HFFc6 (cell line): ENCODE data around the gene PCSK6. TPM values are rescaled to one million over a fixed set of nuclear protein-coding genes. Genes with fewer than 3 reads are reported as not detected.
A peak's percentile ranks its signal among the peaks of the same experiment; 100 is the strongest.

Experiments
- DNase-seq: peaks from one replicate; pipeline ENCODE4 v3.0.0-alpha.2; 2018
- H3K27ac Mint-ChIP-seq: 2 replicates; pipeline ENCODE4 v1.8.0; 2020; ENCODE audit warnings: mild to moderate bottlenecking, mixed read lengths
- H3K27me3 Mint-ChIP-seq: 2 replicates; pipeline ENCODE4 v1.8.0; 2021; ENCODE audit warnings: mild to moderate bottlenecking, moderate library complexity, mixed read lengths; ENCODE audit not compliant: insufficient read depth
- H3K36me3 Mint-ChIP-seq: 2 replicates; pipeline ENCODE4 v1.8.0; 2021; ENCODE audit warnings: low read depth, mixed read lengths
- H3K4me1 Mint-ChIP-seq: 2 replicates; pipeline ENCODE4 v1.8.0; 2020; ENCODE audit warnings: low read depth, mixed read lengths
- H3K4me3 Mint-ChIP-seq: 2 replicates; pipeline ENCODE4 v1.8.0; 2020; ENCODE audit warnings: mild to moderate bottlenecking, moderate library complexity, mixed read lengths
- H3K9me3 Mint-ChIP-seq: 2 replicates; pipeline ENCODE4 v1.8.0; 2020; ENCODE audit warnings: mild to moderate bottlenecking, mixed read lengths
- total RNA-seq, 6 experiments: library from RNA; stranded (reverse); fragmentation: NEBNext Ultra II Directional; extraction: Animal tissue kit (Norgen Biotek cat#: 25700); gene quantifications; 2 replicates in 1 of 6; 3 replicates in 5 of 6; pipeline ENCODE4 v1.2.3, GENCODE V29; 2021
- TF ChIP-seq, protein P1 (sequence below): fragments of 200-600 bp; sonication (generic); IDR thresholded peaks from 2 replicates; pipeline ENCODE4 v1.5.0; 2021; ENCODE audit warnings: antibody characterized with exemption, mild to moderate bottlenecking

The PCSK6 gene
- total RNA-seq, 6 experiments from 2014 or later: not detected

DNA sequence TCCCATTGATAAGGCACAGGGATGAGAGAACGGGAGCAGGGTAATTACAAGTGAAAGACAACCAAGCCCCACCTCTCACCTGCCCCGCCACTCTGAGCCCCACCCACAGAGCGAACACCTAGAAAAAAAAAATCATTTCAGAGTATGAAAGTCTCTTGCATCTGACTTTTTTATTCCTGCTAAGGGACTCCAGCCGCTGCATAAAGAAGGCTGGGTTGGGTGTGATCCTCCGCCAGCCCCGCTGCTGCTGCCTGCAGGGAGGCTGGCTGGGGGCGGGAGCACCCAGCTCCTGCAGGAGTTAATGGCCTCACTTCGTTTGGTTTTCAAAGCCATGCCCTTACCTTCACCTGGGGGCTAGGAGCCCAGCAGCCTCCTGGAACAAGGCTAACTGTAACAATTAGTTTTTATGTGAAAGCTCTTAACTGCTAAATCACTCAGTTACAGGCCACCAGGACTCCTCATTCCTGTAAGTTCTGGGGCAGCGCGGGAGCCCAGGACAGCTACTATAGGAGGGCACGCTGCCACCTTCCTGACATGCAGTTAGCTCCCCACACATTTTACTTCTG, 116.5 kb downstream of the PCSK6 start:
- no peaks in the 10 kb centered on the region for H3K36me3 Mint-ChIP-seq
- no peaks in the 10 kb centered on the region for H3K9me3 Mint-ChIP-seq
- H3K4me3 Mint-ChIP-seq: no peak overlapping the region
- no peak for DNase-seq
- H3K27me3 Mint-ChIP-seq: peaks cover 23% of the 10 kb centered on the region
- H3K4me1 Mint-ChIP-seq: peaks cover 8% of the 10 kb centered on the region; the same call in 1 of the 2 replicates
- TF ChIP-seq, protein P1, sequence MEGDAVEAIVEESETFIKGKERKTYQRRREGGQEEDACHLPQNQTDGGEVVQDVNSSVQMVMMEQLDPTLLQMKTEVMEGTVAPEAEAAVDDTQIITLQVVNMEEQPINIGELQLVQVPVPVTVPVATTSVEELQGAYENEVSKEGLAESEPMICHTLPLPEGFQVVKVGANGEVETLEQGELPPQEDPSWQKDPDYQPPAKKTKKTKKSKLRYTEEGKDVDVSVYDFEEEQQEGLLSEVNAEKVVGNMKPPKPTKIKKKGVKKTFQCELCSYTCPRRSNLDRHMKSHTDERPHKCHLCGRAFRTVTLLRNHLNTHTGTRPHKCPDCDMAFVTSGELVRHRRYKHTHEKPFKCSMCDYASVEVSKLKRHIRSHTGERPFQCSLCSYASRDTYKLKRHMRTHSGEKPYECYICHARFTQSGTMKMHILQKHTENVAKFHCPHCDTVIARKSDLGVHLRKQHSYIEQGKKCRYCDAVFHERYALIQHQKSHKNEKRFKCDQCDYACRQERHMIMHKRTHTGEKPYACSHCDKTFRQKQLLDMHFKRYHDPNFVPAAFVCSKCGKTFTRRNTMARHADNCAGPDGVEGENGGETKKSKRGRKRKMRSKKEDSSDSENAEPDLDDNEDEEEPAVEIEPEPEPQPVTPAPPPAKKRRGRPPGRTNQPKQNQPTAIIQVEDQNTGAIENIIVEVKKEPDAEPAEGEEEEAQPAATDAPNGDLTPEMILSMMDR: no peak
- no peak overlapping the region for H3K27ac Mint-ChIP-seq

DNA sequence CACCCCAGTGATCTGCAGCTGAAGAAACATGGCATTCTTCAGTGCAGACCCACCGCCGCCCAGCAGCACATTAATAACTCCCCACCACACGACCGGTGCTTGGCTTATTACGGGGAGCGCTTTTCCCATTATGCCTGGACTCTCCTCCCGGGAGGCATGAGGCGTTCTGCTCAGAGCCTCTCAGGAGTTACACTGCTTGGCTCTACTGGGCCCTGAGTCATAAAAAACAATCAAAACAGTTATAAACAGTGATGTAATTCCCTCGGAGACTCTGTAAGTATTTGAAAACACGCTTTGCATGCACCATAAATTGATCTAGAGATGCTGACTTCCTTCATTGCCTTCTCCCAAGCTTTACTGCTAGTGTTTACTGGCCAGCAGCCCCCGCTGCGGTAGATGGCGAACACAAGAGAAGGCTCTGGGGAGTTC, 117.3 kb downstream of the PCSK6 start:
- Mint-ChIP-seq H3K27me3 (peaks cover 25% of the 10 kb centered on the region), H3K27ac (no peak overlapping the region), H3K36me3 (no peaks in the 10 kb centered on the region), H3K4me1 (peaks cover 8% of the 10 kb centered on the region; the same call in 1 of the 2 replicates), H3K9me3 (no peaks in the 10 kb centered on the region), H3K4me3 (no peak overlapping the region)
- TF ChIP-seq, protein P1: no peak
- DNase-seq: peak; percentile 45

DNA sequence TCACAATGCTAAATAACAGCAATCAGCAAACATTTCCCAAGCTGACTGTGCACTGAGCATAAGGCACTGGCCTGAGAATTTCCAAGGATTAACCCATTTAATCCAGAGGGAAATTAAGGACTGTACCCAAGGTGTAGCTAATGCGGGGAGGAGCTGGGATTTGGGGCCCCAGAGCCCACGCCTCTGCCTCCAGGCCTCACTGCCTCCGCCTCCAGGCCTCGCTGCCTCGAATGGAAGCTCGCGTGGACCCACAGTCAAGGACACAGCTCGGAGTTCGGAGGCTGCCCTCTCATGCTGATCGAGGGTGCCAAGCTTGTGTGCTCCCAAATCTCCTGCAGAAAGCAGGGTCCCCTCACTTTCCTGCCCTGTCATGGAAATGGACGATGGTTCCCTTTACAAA, 118.0 kb downstream of the PCSK6 start:
- no peaks in the 10 kb centered on the region for H3K9me3 Mint-ChIP-seq
- TF ChIP-seq, protein P1: no peak
- H3K36me3 Mint-ChIP-seq: no peaks in the 10 kb centered on the region
- H3K4me3 Mint-ChIP-seq: no peak overlapping the region
- no peak overlapping the region for H3K27ac Mint-ChIP-seq
- peaks cover 8% of the 10 kb centered on the region; the same call in 1 of the 2 replicates for H3K4me1 Mint-ChIP-seq
- no peak for DNase-seq
- H3K27me3 Mint-ChIP-seq: peaks cover 29% of the 10 kb centered on the region

DNA sequence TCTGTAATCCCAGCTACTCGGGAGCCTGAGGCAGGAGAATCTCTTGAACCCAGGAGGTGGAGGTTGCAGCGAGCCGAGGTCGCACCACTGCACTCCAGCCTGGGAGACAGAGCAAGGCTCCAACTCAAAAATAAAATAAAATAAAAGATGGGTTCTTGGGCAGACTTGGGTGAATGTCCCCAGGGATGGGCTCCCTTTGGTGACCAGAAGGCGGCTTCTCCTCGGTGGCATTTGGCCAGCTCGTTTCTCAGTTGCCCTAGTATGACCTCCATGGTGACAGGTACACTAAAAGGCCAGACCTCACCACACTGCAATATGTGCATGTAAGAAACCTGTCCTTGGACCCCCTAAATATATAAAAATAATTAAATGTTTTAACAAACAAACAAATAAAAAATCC, 118.4 kb downstream of the PCSK6 start:
- no peaks in the 10 kb centered on the region for H3K9me3 Mint-ChIP-seq
- H3K4me3 Mint-ChIP-seq: no peak overlapping the region
- TF ChIP-seq, protein P1: no peak
- H3K27ac Mint-ChIP-seq: no peak overlapping the region
- no peaks in the 10 kb centered on the region for H3K36me3 Mint-ChIP-seq
- DNase-seq: no peak
- H3K4me1 Mint-ChIP-seq: peaks cover 8% of the 10 kb centered on the region; the same call in 1 of the 2 replicates
- H3K27me3 Mint-ChIP-seq: peaks cover 31% of the 10 kb centered on the region

DNA sequence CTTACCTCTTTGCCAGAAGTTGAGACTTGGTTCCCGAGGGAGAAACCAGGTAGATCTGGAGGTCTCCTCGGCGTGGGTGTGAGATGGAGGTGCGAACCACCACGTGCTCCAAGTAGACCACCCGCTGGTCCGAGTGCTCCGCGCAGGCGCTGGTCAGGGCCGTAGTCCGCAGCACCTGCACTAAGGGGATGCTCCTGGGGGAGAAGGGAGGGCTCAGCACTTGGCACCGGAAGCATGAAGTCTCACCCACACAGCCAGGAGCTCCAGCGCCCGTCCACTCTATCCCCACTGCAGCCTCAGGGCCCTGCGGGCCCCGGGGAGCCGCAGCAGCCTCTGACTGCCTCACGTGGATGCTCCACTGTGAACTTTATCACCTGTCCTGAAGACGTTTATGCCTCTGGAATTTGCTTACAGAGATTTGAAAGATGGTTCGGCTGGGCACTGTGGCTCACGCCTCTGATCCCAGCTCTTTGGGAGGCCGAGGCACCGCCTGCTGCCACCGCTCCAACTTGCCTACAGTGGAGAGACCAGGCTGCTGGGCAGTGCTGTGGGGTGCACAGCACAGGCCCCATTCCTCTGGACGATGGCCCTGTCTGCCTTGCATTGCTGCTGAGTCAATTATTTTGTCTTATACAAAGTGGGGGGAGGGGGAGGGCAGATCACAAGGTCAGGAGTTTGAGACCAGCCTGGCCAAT, 119.0 kb downstream of the PCSK6 start:
- no peaks in the 10 kb centered on the region for H3K36me3 Mint-ChIP-seq
- H3K27ac Mint-ChIP-seq: no peak overlapping the region
- no peaks in the 10 kb centered on the region for H3K9me3 Mint-ChIP-seq
- DNase-seq: no peak
- H3K4me3 Mint-ChIP-seq: no peak overlapping the region
- H3K27me3 Mint-ChIP-seq: peaks cover 32% of the 10 kb centered on the region
- peaks cover 8% of the 10 kb centered on the region; the same call in 1 of the 2 replicates for H3K4me1 Mint-ChIP-seq
- TF ChIP-seq, protein P1: no peak
